NCI-H69 (cell line): ENCODE measurements around the gene KRTAP3-3.

Source experiments
- DNase-seq: peaks from one replicate; lab custom pipeline; 2025; lab: John Stamatoyannopoulos, UW

KRTAP3-3 gene

DNA sequence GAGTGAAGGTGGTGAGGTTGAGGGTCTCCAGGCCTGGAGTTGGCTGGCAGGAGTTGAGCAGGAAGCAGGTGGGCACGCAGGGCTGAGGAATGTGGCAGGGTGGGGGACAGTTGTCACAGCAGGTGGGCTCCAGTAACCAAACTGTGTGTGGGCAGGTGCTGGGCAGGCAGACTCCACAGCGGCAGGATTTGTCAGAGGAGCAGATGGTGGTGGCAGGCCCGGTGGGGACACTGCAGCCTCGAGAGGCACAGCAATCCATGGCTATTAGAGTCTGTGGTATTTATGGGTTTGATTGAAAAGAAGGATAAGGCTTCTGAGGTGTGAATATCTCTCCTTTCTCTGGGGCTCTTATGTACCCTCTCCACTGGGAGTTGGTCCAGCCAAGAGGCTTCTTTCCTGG is at the start of gene KRTAP3-3:
TSS of gene KRTAP3-3 (minus strand) at position 326 of the 400 bp plus-strand sequence. CDS start at position 259, 67 bp downstream.
- peak; percentile 87 for DNase-seq

DNA sequence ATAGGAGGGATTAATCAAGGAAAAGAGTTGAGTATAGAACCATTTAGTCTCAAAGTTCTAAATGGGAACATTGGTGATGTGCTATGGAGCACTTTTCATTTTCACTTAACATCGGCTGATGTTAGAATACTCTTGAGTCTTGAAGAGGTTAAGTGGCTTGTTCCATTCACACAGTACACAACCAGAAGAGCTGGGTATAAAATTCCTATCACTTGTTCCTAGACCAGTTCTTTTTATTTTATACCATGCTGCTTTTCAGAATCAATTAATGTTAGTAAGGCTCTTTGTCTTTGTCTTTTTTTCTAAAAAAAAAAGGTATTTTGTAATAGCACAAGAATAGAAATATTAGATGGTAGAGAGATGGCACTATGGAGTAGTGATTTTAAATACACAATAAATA is 49.0 kb upstream of the KRTAP3-3 start:
- DNase-seq: no peak

- DNase-seq: peak; percentile 83
Observed at GRCh38 chr17:41040783-41041571, 47.0 kb upstream of the KRTAP3-3 start, which contains the start of gene KRTAP1-1. Gene KRTAP1-1 (minus strand): TSS chr17:41041450. CDS start chr17:41041397, 53 bp downstream.

DNA sequence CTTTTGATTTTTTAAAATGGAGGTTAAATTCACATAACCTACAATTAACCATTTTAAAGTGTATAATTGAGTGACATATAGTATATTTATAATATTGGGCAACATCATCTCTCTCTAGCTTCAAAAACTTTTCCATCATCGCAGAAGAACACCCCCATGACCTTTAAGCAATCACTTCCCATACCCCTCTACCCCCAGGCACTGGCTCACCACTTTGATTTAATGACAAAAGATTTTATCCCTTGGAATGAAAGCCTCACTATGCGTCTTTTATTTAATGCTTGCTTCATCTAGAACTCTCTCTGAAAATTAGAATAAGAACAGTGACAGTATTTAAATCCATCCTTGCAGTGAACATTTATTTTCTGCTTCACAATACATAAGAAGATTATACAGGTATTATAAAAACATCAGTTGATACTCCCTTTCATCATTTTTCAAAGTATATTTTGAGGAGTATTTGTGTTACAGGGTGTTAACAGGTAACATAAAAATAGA is 43.9 kb upstream of the KRTAP3-3 start:
- DNase-seq: no peak

DNA sequence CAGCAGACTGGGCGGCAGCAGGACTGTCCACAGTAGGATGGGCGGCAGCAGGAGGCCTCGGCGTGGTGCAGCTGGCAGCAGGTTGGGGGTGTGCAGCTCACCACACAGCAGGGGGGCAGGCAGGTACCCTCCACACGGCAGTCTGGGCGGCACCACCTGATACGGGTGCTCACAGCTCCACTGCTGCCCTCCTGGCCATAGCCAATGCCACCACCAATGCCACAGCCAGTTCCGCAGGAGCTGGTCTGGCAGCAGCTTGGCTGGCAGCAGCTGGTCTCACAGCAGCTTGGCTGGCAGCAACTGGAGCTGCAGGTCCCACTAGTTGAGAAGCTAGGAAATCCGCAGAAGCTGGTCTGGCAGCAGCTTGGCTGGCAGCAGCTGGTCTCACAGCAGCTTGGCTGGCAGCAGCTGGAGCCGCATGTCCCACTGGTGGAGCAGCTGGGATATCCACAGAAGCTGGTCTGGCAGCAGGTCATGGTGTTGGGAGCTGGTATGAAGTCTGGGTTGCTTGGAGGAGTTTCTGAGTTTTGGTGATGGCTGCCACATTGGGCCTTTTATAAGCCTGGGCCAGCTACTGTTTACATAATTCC is 40.5 kb upstream of the KRTAP3-3 start, which contains the start of gene KRTAP1-3:
TSS of gene KRTAP1-3 (minus strand) at position 529 of the 590 bp plus-strand sequence. CDS start at position 476, 53 bp downstream.
- peak; percentile 86 for DNase-seq

GRCh38 chr17:41029633-41030245 is 35.8 kb upstream of the KRTAP3-3 start, which contains the start of gene KRTAP1-4:
Gene KRTAP1-4 (minus strand): TSS chr17:41030195. CDS start chr17:41030078, 117 bp downstream.
- DNase-seq: peak; percentile 53

DNA sequence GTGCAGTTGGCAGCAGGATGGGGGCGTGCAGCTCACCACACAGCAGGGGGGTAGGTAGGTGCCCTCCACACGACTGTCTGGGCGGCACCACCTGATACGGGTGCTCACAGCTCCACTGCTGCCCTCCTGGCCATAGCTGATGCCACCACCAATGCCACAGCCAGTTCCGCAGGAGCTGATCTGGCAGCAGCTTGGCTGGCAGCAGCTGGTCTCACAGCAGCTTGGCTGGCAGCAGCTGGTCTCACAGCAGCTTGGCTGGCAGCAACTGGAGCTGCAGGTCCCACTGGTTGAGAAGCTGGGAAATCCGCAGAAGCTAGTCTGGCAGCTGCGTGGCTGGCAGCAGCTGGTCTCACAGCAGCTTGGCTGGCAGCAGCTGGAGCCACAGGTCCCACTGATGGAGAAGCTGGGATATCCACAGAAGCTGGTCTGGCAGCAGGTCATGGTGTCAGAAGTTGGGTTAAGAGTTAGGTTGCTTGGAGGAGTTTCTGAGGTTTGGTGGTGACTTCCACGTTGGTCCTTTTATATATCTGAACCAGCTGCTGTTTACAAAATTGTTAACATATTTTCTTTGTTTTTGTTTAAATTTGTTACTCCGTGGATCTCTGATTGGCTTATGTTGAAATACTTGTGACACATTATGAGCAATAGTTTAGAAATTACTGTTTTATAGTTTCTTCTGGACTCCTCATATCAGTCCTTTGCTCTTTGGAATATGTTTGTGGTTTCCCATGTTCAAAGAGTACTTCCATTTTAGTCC is 32.9 kb upstream of the KRTAP3-3 start, which contains the start of gene KRTAP1-5:
TSS of gene KRTAP1-5 (minus strand) at position 494 of the 757 bp plus-strand sequence. CDS start at position 441, 53 bp downstream.
- DNase-seq: peak; percentile 38

DNA sequence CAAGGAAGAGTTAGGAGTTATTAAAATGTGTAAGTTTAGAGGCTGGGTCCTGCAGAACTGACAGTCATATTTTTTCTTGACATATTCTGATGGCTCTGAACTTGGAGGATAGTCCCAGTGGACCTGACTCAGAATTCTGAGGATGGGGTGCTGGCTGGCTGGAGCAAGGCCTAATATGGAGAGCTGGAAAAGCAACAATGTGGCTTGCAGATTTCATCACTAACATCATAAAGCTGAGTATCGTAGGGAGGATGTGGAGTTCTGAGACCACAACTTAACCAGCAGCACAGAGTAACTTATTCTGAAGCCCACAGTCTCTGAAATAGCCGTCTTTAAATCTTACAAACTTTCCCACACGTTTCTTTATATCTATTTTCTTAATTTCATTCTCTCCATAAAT is 30.7 kb upstream of the KRTAP3-3 start:
- DNase-seq: no peak

DNA sequence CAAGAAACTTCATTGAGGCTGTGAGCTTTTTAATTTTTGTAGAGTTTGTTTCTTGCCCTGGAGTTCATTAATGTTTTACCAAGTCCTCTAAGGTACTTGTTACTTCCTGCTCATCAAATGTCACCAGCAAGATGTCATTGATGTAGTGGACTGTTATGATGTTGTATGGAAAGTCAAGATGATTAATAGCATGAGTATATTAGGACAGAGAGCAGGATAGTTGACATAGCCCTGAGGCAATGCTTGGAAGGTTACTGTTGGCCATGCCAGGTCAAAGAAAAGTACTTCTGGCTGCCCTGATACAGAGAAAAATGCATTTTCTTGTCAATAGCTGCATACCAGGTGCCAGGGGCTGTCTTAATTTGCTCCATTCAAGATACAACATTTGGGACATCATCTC is 26.4 kb upstream of the KRTAP3-3 start:
- DNase-seq: peak; percentile 38

DNA sequence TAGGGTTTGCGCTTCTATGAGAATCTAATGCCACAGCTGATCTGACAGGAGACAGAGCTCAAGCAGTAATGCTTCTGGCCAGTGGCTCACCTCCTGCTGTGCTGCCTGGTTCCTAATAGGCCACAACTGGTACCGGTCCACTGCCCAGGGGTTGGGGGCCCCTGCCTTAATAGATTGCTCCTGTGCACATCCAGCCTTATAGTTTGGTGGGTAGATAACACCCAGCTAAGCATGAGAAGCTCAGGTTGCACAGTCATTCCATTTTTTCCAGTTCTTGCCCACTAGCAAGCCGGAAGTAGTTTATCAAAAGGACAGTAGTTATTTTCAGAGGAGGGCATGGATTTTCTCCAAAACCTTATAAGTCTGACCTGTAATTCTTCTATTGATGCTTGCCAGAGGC is 25.5 kb upstream of the KRTAP3-3 start:
- no peak for DNase-seq

GRCh38 chr17:41018541-41018940 is 24.6 kb upstream of the KRTAP3-3 start:
- no peak for DNase-seq

GRCh38 chr17:41016578-41017215 is 22.7 kb upstream of the KRTAP3-3 start:
- DNase-seq: no peak

DNA sequence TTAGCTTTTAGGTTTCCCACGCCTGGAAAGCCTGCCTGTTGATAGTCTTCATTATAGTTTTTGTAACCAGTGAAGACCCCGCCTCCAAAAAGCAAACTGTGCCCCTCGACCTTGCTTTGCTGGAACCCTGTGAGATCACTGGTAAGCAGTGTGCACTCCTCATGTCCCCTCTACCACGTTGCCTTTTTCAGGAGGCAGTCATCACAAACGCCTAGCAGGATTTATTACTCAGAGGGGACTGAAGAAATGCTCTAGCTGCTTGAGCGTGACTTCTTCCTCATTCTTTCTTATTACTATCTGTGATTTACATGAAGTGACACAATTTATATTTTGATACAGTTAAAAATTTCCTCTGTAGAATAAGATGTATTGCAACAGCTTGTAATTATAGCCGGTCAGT is 21.5 kb upstream of the KRTAP3-3 start:
- DNase-seq: no peak

- DNase-seq: peak; percentile 35
Observed at GRCh38 chr17:41013606-41014005, 19.6 kb upstream of the KRTAP3-3 start.

GRCh38 chr17:41013181-41013580 is 19.2 kb upstream of the KRTAP3-3 start:
- no peak for DNase-seq

GRCh38 chr17:41012326-41013120 is 18.6 kb upstream of the KRTAP3-3 start:
- DNase-seq: no peak

GRCh38 chr17:41010441-41010840 is 16.5 kb upstream of the KRTAP3-3 start:
- DNase-seq: no peak

- no peak for DNase-seq
Observed at GRCh38 chr17:41009936-41010335, 16.0 kb upstream of the KRTAP3-3 start.

DNA sequence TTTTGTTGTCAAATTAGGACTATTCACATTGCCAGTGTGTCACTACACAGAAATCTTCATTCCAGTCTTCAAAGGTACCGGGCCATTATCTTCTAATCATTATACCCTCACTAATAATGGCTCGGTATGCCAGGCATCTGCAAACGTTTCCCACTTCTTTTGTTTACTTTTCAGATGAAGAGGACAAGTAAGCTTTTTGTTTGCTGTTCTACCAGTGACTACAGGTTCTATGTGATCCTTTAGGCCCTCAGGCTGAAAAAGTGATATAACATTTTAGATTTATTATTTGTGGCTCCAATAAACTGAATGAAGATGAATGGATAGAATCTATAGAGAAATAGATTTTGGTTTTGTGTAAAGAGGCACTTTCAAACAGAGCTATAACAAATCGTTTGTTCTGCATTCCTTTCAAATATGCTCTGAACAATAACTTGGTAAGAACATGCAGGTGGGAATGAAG is 15.4 kb upstream of the KRTAP3-3 start:
- DNase-seq: peak; percentile 54

- peak; percentile 51 for DNase-seq
Observed at GRCh38 chr17:41008811-41009210, 14.8 kb upstream of the KRTAP3-3 start, which contains the start of gene KRTAP3-1. Gene KRTAP3-1 (minus strand): TSS chr17:41009128. CDS start chr17:41009074, 54 bp downstream.
